ENCODE measurements around the gene RNF224.

RNF224 gene

DNA sequence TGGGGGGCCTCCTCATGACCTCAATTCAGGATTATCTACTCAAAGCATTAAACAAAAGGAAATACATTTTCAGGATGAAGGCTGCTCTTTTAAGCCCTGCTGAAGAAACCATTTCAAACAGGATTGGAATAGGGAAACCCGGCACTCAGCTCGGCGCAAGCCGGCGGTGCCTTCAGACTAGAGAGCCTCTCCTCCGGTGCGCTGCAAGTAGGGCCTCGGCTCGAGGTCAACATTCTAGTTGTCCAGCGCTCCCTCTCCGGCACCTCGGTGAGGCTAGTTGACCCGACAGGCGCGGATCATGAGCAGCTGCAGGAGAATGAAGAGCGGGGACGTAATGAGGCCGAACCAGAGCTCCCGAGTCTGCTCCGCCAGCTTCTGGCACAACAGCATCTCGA is 22.6 kb upstream of the RNF224 start:
- no peak for TF ChIP-seq CTCF (IDR thresholded peaks at IDR 0.05; ENCODE audit: low read depth, low read length)
- no peak for DNase-seq (ENCODE audit: low read depth in 2 of 2)
- H3K4me3 ChIP-seq (replicated peaks in 1 of 2; ENCODE audit: low read depth in 2 of 2, low read length in 2 of 2): peak overlapping the region; percentile 84 to 94

DNA sequence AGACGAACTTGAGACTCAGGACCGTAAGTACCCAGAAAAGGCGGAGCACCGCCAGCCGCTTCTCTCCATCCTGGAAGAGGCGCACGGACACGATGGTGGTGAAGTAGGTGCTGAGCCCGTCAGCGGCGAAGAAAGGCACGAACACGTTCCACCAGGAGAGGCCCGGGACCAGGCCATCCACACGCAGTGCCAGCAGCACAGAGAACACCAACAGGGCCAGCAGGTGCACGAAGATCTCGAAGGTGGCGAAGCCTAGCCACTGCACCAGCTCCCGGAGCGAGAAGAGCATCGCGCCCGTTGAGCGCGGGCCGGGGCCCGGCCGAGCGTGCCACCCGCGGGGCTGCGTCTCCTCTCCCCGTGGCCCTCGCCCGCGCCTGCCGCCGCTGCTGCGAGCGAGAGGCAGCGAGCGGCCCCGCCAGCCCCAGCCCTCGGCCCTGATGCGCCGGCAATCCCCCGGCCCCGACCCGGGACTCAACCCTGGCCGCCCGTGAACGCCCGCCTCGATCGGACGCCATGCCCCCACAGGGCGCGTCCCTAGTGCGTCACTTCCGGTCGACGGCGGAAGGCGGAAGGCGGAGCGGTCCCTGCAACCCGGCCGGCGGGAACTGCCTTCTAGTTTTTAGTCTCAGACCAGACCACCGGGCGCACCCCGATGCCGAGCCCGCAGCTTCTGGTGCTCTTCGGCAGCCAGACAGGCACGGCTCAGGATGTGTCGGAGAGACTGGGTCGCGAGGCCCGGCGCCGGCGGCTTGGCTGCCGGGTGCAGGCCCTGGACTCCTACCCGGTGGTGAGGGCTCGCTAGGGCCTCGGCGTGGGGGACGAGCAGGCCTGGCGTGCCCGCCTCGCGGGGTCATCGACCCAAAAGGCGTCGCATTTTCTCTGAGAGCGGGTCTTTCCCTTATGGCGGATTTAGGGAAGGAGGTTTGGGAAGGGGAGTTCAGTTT is 21.9 kb upstream of the RNF224 start, which contains the start of the genes NDOR1 and TMEM203:
Gene NDOR1 (plus strand): TSS at position 575 of the 944 bp plus-strand sequence. CDS start 78 bp downstream, at position 653.
Gene TMEM203 (minus strand): TSS at position 523 of the 944 bp plus-strand sequence. CDS start 234 bp downstream, at position 289.
- DNase-seq (ENCODE audit: low read depth in 2 of 2): peak; percentile 76 to 83
- TF ChIP-seq CTCF (IDR thresholded peaks at IDR 0.05; ENCODE audit: low read depth, low read length): no peak
- H3K4me3 ChIP-seq (replicated peaks in 1 of 2; ENCODE audit: low read depth in 2 of 2, low read length in 2 of 2): peak within 1 kb of the TSS; percentile 84 to 94

DNA sequence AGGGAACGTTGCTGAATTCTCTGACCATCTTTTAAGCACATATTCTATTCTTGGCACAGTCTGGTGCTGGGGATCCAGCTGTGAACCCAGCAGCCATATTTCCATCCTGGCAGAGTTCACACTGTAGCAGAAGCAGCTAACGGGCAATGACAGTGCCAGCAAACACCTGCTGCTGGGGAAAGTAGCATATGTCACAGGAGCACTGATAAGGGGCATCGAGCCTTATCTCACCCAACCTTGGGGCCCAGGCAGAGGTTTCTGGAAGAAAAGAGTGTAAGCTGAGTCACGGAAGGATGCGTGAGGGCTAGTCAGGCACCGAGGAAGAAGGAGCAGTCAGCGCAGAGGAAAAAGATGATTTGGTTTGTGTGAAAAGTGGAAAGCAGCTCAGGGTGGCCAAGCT is 20.7 kb upstream of the RNF224 start:
- no peak for TF ChIP-seq CTCF (IDR thresholded peaks at IDR 0.05; ENCODE audit: low read depth, low read length)
- DNase-seq (ENCODE audit: low read depth in 2 of 2): no peak
- peak overlapping the region; percentile 84 to 94 for H3K4me3 ChIP-seq (replicated peaks in 1 of 2; ENCODE audit: low read depth in 2 of 2, low read length in 2 of 2)

DNA sequence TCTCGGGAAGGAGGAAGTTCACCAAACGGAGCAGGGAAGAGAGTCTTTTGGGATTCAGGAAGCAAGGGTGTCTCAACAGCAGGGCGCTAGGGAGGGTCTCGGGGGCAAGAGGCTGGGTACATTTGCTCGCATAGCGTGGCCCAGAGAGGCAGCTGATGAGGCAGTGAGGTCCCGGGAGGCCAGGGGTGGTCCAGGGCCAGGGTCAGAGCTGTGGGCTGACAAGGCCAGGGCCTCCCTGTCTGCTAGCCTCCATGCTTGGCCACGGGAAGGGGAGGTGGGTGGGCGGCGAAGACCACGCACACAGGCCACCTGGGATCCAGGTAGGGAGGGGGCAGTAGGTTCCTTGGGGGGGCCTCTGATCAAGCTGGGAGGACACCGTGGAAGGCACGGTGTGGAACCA is 15.8 kb upstream of the RNF224 start:
- DNase-seq (ENCODE audit: low read depth in 2 of 2): no peak
- TF ChIP-seq CTCF (IDR thresholded peaks at IDR 0.05; ENCODE audit: low read depth, low read length): no peak
- H3K4me3 ChIP-seq (replicated peaks in 1 of 2; ENCODE audit: low read depth in 2 of 2, low read length in 2 of 2): no peak overlapping the region

GRCh38 chr9:137212520-137212919 is 14.8 kb upstream of the RNF224 start:
- TF ChIP-seq CTCF (IDR thresholded peaks at IDR 0.05; ENCODE audit: low read depth, low read length): no peak
- no peak for DNase-seq (ENCODE audit: low read depth in 2 of 2)
- H3K4me3 ChIP-seq (replicated peaks in 1 of 2; ENCODE audit: low read depth in 2 of 2, low read length in 2 of 2): no peak overlapping the region

GRCh38 chr9:137213160-137214060 is 13.9 kb upstream of the RNF224 start:
- DNase-seq (ENCODE audit: low read depth in 2 of 2): no peak
- no peak overlapping the region for H3K4me3 ChIP-seq (replicated peaks in 1 of 2; ENCODE audit: low read depth in 2 of 2, low read length in 2 of 2)
- TF ChIP-seq CTCF (IDR thresholded peaks at IDR 0.05; ENCODE audit: low read depth, low read length): no peak

Data from cardiac fibroblast (primary cell).